GM12878 (cell line): ENCODE data around the gene FHOD3. TPM values are rescaled to one million over a fixed set of nuclear protein-coding genes. Genes with fewer than 3 reads are reported as not detected.

Source experiments
- BRCA1 ChIP-seq: IDR thresholded peaks from 2 replicates; pipeline ENCODE4 v1.6.1; 2011; ENCODE audit warnings: low read depth, low read length, improper control_type of control experiment
- CUX1 ChIP-seq: IDR thresholded peaks from 2 replicates; pipeline ENCODE4 v1.6.1; 2012; ENCODE audit warnings: improper control_type of control experiment, low read depth, low read length; ENCODE audit not compliant: insufficient replicate concordance
- ESRRA ChIP-seq: IDR thresholded peaks from 2 replicates; pipeline ENCODE4 v1.6.1; 2012; ENCODE audit warnings: mild to moderate bottlenecking, low read length, improper control_type of control experiment
- NFXL1 ChIP-seq: fragments of 450-650 bp; IDR thresholded peaks from 2 replicates; pipeline ENCODE4 v1.6.1; 2017; ENCODE audit warnings: antibody characterized with exemption, mild to moderate bottlenecking, borderline replicate concordance
- TARDBP ChIP-seq: IDR thresholded peaks from 2 replicates; pipeline ENCODE4 v1.6.1; 2016; ENCODE audit warnings: borderline replicate concordance
- ZBTB33 ChIP-seq: fragments of 450-650 bp; IDR thresholded peaks from 2 replicates; pipeline ENCODE4 v1.6.1; 2017; ENCODE audit warnings: mild to moderate bottlenecking
- polyA plus RNA-seq, 11 experiments: library from polyadenylated mRNA; depleted of rRNA in 4 of 11; unstranded in 6 of 11; stranded (reverse) in 5 of 11; fragments of >200 nt; fragmentation: Nextera tagmentation in 4 of 11; fragmentation: Illumina TruSeq in 1 of 11; extraction: Ambion mirVana in 4 of 11; extraction: Trizol in 1 of 11; gene quantifications; 1 replicate in 1 of 11; 2 replicates in 10 of 11; pipeline versions ENCODE4 v1.2.1 to v1.2.3, GENCODE V29; 2011 to 2016; ENCODE audit warnings: inconsistent platforms in 2 of 11, missing spikeins in 2 of 11, low read depth in 1 of 11
- total RNA-seq, 4 experiments: library from RNA; depleted of rRNA in 3 of 4; stranded (reverse); fragments of >200 nt in 3 of 4; fragmentation: Illumina TruSeq in 1 of 4; extraction: Trizol in 1 of 4; gene quantifications; 2 replicates each; pipeline versions ENCODE4 v1.2.1 to v1.2.3, GENCODE V29; 2013 to 2021

Gene FHOD3
- total and polyA plus RNA-seq, 10 of the 15 experiments (the other 5 are each of a cell fraction or from before 2014, with no cell fraction given), result 0.77 to 26.7 (median 10.4) TPM

GRCh38 chr18:36516258-36516657, 218.7 kb downstream of the FHOD3 start (continued):
- TF ChIP-seq CUX1, result no peak
- no peak for TF ChIP-seq TARDBP
- no peak for TF ChIP-seq NFXL1
- TF ChIP-seq ZBTB33, result no peak
- no peak for TF ChIP-seq ESRRA
- no peak for TF ChIP-seq BRCA1
